Measurements from ENCODE around the gene IRS2.

IRS2 gene

GRCh38 chr13:109804654-109805053, 18.3 kb upstream of the IRS2 start:
- no peak for DNase-seq

GRCh38 chr13:109803825-109804224, 17.4 kb upstream of the IRS2 start:
- DNase-seq = no peak

- no peak for DNase-seq
Measured at GRCh38 chr13:109802936-109803335, 16.6 kb upstream of the IRS2 start.

- no peak for DNase-seq
Measured at GRCh38 chr13:109795011-109795410, 8.6 kb upstream of the IRS2 start.

- no peak for DNase-seq
Measured at GRCh38 chr13:109794095-109794494, 7.7 kb upstream of the IRS2 start.

- DNase-seq = no peak
Measured at GRCh38 chr13:109792416-109793059, 6.2 kb upstream of the IRS2 start.

- no peak for DNase-seq
Measured at GRCh38 chr13:109790942-109791605, 4.7 kb upstream of the IRS2 start.

- no peak for DNase-seq
Measured at GRCh38 chr13:109790086-109790485, 3.7 kb upstream of the IRS2 start.

- DNase-seq = no peak
Measured at GRCh38 chr13:109789262-109789661, 2.9 kb upstream of the IRS2 start.

GRCh38 chr13:109788372-109789111, 2.2 kb upstream of the IRS2 start:
- no peak for DNase-seq

- peak; percentile 22 for DNase-seq
Measured at GRCh38 chr13:109787135-109787954, 962 bp upstream of the IRS2 start.

GRCh38 chr13:109785892-109786450, 412 bp downstream of the IRS2 start:
- DNase-seq = peak; percentile 37

- peak; percentile 11 for DNase-seq
Measured at GRCh38 chr13:109785141-109785891, 1.1 kb downstream of the IRS2 start.

GRCh38 chr13:109784590-109785140, 1.7 kb downstream of the IRS2 start:
- DNase-seq = peak; percentile 51

GRCh38 chr13:109783815-109784589, 2.4 kb downstream of the IRS2 start:
- no peak for DNase-seq

GRCh38 chr13:109783447-109783814, 3.0 kb downstream of the IRS2 start:
- DNase-seq = no peak

- DNase-seq = no peak
Measured at GRCh38 chr13:109782823-109783431, 3.5 kb downstream of the IRS2 start.

- DNase-seq = no peak
Measured at GRCh38 chr13:109782066-109782822, 4.1 kb downstream of the IRS2 start.

GRCh38 chr13:109781384-109782065, 4.9 kb downstream of the IRS2 start:
- no peak for DNase-seq

Measured in stimulated activated naive CD4-positive, alpha-beta T cell treated with Interleukin-2 at 50 U/mL for 16 hours (primary cell).